ENCODE measurements around the gene SERPINE1. TPM values are rescaled to one million over a fixed set of nuclear protein-coding genes. Genes with fewer than 3 reads are reported as not detected.
"Not testable (repeated sequence)": the region's sequence is repeated elsewhere in the genome, so short reads cannot be mapped to it uniquely, and the experiment has no call there.

SERPINE1 gene
- total and polyA plus RNA-seq, 3 donors from 2014 or later = 5.6 to 7.6 (median 5.8) TPM

- intact Hi-C loops (cut with DNase I; ENCODE audit: low total_unique reads) = no loop called here
- H3K27me3 ChIP-seq = no peaks in the 10 kb centered on the region
- DNase-seq = no peak
- WGBS, 2 donors = 90 to 93% methylated on average over 18 of the region's 18 CpGs
- H3K4me3 ChIP-seq = no peak overlapping the region
- peak overlapping the region; percentile 53 to 79 for H3K27ac ChIP-seq
- TF ChIP-seq CTCF (IDR thresholded peaks at IDR 0.05) = no peak
- TF ChIP-seq POLR2A (IDR thresholded peaks at IDR 0.05) = no peak
- H3K4me1 ChIP-seq = peaks cover 18% of the 10 kb centered on the region
- no peaks in the 10 kb centered on the region for H3K36me3 ChIP-seq (ENCODE audit: low read depth, missing control alignments)
- no peaks in the 10 kb centered on the region for H3K9me3 ChIP-seq
Measured at GRCh38 chr7:101100858-101101847, 25.8 kb upstream of the SERPINE1 start.

DNA sequence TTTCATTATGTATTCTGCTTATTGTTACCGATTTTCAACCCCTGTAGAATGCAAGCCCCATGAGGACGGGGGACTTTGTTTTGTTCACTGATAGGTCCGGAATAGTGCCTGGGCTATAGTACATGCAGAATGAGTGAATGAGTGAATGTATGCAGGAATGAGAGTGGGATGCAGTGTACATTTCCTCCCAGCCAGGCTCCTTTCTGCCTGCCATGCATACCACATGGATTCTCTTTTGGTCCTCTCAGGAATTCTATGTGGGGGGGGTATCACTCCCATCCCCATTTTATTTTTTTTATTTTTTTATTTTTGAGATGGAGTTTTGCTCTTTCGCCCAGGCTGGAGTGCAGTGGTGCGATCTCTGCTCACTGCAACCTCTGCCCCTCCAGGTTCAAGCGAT is 24.9 kb upstream of the SERPINE1 start:
- Histone ChIP-seq H3K36me3 (ENCODE audit: low read depth, missing control alignments) (no peaks in the 10 kb centered on the region), H3K9me3 (no peaks in the 10 kb centered on the region), H3K4me1 (peaks cover 18% of the 10 kb centered on the region), H3K27me3 (no peaks in the 10 kb centered on the region), H3K27ac (no peak overlapping the region), H3K4me3 (no peak overlapping the region)
- 91 to 93% methylated on average over 6 of the region's 6 CpGs for WGBS, 2 donors
- intact Hi-C loops (cut with DNase I; ENCODE audit: low total_unique reads) = no loop called here
- no peak for DNase-seq
- no peak for TF ChIP-seq POLR2A (IDR thresholded peaks at IDR 0.05)
- no peak for TF ChIP-seq CTCF (IDR thresholded peaks at IDR 0.05)

GRCh38 chr7:101103701-101104100 is 23.2 kb upstream of the SERPINE1 start:
- H3K36me3 ChIP-seq (ENCODE audit: low read depth, missing control alignments); H3K27me3 ChIP-seq; H3K9me3 ChIP-seq; intact Hi-C loops (cut with DNase I; ENCODE audit: low total_unique reads); H3K4me3 ChIP-seq; DNase-seq: not testable (repeated sequence)
- Histone ChIP-seq H3K27ac (peak overlapping the region in 1 of 2 donors; percentile 33), H3K4me1 (peaks cover 18% of the 10 kb centered on the region)
- 85 to 95% methylated on average over 6 to 10 of the region's 10 CpGs for WGBS, 2 donors

DNA sequence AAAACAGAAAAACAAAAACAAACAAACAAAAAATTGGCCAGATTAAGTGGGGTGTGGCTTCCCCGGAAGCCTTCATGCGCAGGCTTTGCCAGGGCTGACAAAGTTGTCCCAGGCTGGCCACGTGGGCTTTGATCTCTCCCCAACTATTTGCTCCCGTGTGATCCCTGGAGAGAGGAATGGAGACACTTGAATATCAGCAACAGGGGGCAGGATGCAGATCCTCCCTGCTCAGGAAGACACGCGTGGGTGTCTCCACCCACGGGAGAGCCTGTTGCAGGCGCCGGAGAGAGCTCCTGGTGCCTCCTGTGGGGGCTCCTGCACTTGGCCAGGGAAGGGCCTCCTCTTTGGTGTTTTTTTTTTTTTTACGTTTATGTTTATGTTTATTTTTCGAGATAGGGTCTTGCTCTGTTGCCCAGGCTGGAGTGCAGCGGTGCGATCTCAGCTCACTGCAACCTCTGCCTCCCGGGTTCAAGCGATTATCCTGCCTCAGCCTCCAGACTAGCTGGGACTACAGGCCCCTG is 22.7 kb upstream of the SERPINE1 start:
- DNase-seq = no peak
- Histone ChIP-seq H3K4me3 (no peak overlapping the region), H3K4me1 (peaks cover 18% of the 10 kb centered on the region), H3K36me3 (ENCODE audit: low read depth, missing control alignments) (no peaks in the 10 kb centered on the region), H3K9me3 (no peaks in the 10 kb centered on the region), H3K27ac (peak overlapping the region in 1 of 2 donors; percentile 33), H3K27me3 (no peaks in the 10 kb centered on the region)
- WGBS, 2 donors = 63% methylated on average over 15 of the region's 15 CpGs
- no peak for TF ChIP-seq CTCF (IDR thresholded peaks at IDR 0.05)
- TF ChIP-seq POLR2A (IDR thresholded peaks at IDR 0.05) = no peak
- intact Hi-C loops (cut with DNase I; ENCODE audit: low total_unique reads) = no loop called here

DNA sequence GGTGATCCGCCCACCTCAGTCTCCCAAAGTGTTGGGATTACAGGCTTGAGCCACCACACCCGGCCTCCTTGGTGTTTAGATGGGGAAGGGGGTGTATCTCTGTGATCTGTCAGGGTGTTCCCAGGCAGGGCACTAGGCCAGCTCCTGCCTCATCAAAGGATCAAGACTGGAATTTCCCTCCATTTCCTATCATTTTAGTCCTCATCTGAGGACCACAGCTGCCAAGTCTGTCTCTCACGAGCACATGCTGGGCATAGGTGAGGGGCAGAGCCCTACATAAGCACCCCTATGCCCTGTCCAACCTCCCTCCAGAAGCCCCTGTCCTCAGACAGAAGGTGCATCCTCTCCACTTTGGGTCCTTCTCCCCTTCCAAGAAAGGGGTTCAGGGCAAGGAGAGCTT is 22.1 kb upstream of the SERPINE1 start:
- no peak for DNase-seq
- Histone ChIP-seq H3K9me3 (no peaks in the 10 kb centered on the region), H3K4me1 (peaks cover 13% of the 10 kb centered on the region), H3K4me3 (no peak overlapping the region), H3K27ac (no peak overlapping the region), H3K36me3 (ENCODE audit: low read depth, missing control alignments) (no peaks in the 10 kb centered on the region), H3K27me3 (no peaks in the 10 kb centered on the region)
- intact Hi-C loops (cut with DNase I; ENCODE audit: low total_unique reads) = no loop called here
- no peak for TF ChIP-seq CTCF (IDR thresholded peaks at IDR 0.05)
- no peak for TF ChIP-seq POLR2A (IDR thresholded peaks at IDR 0.05)
- 64 to 69% methylated on average over 3 of the region's 3 CpGs for WGBS, 2 donors

GRCh38 chr7:101105248-101105647 is 21.7 kb upstream of the SERPINE1 start:
- H3K4me3 ChIP-seq; intact Hi-C loops (cut with DNase I; ENCODE audit: low total_unique reads); H3K9me3 ChIP-seq; H3K27me3 ChIP-seq; H3K4me1 ChIP-seq; H3K36me3 ChIP-seq (ENCODE audit: low read depth, missing control alignments); H3K27ac ChIP-seq; DNase-seq: not testable (repeated sequence)
- 86 to 95% methylated on average over 5 of the region's 5 CpGs for WGBS, 2 donors
